KOPT-K1 (cell line): ENCODE measurements around the gene C22orf42.

ENCODE experiments used
- H3K27ac ChIP-seq: fragments of 200-600 bp; sonication (generic); 2 replicates; pipeline ENCODE4 v1.5.1; 2016; ENCODE audit warnings: antibody characterized with exemption, mild to moderate bottlenecking, low read depth, low read length; ENCODE audit not compliant: poor library complexity, severe bottlenecking
- H3K36me3 ChIP-seq: fragments of 200-600 bp; sonication (generic); 2 replicates; pipeline ENCODE4 v1.5.1; 2017; ENCODE audit warnings: antibody characterized with exemption, mild to moderate bottlenecking, low read length, moderate library complexity; ENCODE audit not compliant: insufficient read depth
- H3K9me3 ChIP-seq: fragments of 200-600 bp; sonication (generic); 2 replicates; pipeline ENCODE4 v1.5.1; 2017; ENCODE audit warnings: antibody characterized with exemption, low read length, mild to moderate bottlenecking; ENCODE audit not compliant: insufficient read depth, poor library complexity, severe bottlenecking

C22orf42 gene

GRCh38 chr22:32127904-32128303 lies 31.2 kb downstream of the C22orf42 start:
- H3K9me3 ChIP-seq = no peaks in the 10 kb centered on the region
- no peak overlapping the region for H3K27ac ChIP-seq
- H3K36me3 ChIP-seq = no peaks in the 10 kb centered on the region

GRCh38 chr22:32123657-32124056 lies 35.4 kb downstream of the C22orf42 start:
- Histone ChIP-seq H3K27ac (no peak overlapping the region), H3K36me3 (no peaks in the 10 kb centered on the region), H3K9me3 (no peaks in the 10 kb centered on the region)

GRCh38 chr22:32122899-32123298 lies 36.2 kb downstream of the C22orf42 start:
- no peaks in the 10 kb centered on the region for H3K9me3 ChIP-seq

GRCh38 chr22:32120603-32121002 lies 38.5 kb downstream of the C22orf42 start:
- H3K27ac ChIP-seq = no peak overlapping the region
- no peaks in the 10 kb centered on the region for H3K9me3 ChIP-seq
- no peaks in the 10 kb centered on the region for H3K36me3 ChIP-seq

More at GRCh38 chr22:32122899-32123298, 36.2 kb downstream of the C22orf42 start:
- H3K27ac ChIP-seq = no peak overlapping the region
- no peaks in the 10 kb centered on the region for H3K36me3 ChIP-seq

- Histone ChIP-seq H3K36me3 (no peaks in the 10 kb centered on the region), H3K27ac (no peak overlapping the region), H3K9me3 (no peaks in the 10 kb centered on the region)
Measured at GRCh38 chr22:32119568-32120235, 39.4 kb downstream of the C22orf42 start.

- Histone ChIP-seq H3K36me3 (no peaks in the 10 kb centered on the region), H3K9me3 (no peaks in the 10 kb centered on the region), H3K27ac (no peak overlapping the region)
Measured at GRCh38 chr22:32112380-32112779, 46.7 kb downstream of the C22orf42 start.

- H3K9me3 ChIP-seq = no peaks in the 10 kb centered on the region
- no peaks in the 10 kb centered on the region for H3K36me3 ChIP-seq
- H3K27ac ChIP-seq = no peak overlapping the region
Measured at GRCh38 chr22:32106930-32107329, 52.2 kb downstream of the C22orf42 start.

GRCh38 chr22:32103658-32104315 lies 55.3 kb downstream of the C22orf42 start:
- H3K36me3 ChIP-seq = no peaks in the 10 kb centered on the region
- H3K9me3 ChIP-seq = no peaks in the 10 kb centered on the region
- no peak overlapping the region for H3K27ac ChIP-seq

GRCh38 chr22:32100711-32101110 lies 58.4 kb downstream of the C22orf42 start:
- Histone ChIP-seq H3K36me3 (no peaks in the 10 kb centered on the region), H3K27ac (no peak overlapping the region), H3K9me3 (no peaks in the 10 kb centered on the region)
